Measurements from ENCODE around the gene ATP6AP1.
"Not testable (repeated sequence)": the region's sequence is repeated elsewhere in the genome, so short reads cannot be mapped to it uniquely, and the experiment has no call there.

The ATP6AP1 gene

DNA sequence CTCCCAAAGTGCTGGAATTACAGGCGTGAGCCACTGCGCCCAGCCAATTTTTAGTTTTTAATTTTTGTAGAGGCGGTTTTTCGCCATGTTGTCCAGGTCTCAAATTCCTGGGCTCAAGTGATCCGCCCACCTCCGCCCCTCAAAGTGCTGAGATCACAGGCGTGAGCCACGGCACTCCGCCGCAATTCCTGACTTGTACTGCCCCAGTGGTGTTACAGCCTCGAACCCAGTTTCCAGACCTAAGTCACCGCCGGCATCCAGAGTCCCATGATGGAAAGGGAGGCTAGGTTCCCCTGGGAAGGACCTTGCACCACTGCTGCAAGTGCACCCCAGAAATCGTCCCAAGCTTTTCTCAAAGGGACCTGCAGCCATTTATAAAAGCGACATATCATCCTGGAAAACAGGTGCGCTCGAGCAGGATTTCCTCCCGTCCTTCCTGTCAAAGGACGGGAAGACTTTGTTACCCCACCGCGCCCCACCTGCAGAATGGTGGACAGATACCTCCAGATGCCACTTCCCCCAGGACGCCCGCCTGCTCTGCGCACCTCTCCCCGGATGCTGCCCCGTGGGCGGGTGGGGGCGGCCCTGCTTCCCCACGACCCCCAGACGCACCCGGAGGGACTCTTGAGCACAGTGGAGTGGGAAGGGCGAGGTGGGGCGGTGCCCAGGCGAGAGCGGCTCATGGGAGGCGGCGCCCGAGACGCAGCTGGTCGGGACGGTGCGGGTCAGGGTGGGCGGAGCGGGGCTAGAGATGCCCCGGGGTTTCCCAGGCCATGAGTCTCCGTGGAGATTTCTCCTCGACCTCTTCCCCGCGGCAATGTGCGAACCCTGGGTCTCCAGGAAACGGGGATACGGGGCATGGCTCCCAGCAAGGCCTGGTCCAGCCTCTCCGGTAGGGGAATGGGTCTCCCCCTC lies 31.2 kb upstream of the ATP6AP1 start:
- TF ChIP-seq ZNF274 (IDR thresholded peaks at IDR 0.05; ENCODE audit: low read depth, low read length): no peak
- H3K4me3 ChIP-seq (ENCODE audit: low read length): peak overlapping the region; percentile 62; the same call in 1 of the 2 replicates

DNA sequence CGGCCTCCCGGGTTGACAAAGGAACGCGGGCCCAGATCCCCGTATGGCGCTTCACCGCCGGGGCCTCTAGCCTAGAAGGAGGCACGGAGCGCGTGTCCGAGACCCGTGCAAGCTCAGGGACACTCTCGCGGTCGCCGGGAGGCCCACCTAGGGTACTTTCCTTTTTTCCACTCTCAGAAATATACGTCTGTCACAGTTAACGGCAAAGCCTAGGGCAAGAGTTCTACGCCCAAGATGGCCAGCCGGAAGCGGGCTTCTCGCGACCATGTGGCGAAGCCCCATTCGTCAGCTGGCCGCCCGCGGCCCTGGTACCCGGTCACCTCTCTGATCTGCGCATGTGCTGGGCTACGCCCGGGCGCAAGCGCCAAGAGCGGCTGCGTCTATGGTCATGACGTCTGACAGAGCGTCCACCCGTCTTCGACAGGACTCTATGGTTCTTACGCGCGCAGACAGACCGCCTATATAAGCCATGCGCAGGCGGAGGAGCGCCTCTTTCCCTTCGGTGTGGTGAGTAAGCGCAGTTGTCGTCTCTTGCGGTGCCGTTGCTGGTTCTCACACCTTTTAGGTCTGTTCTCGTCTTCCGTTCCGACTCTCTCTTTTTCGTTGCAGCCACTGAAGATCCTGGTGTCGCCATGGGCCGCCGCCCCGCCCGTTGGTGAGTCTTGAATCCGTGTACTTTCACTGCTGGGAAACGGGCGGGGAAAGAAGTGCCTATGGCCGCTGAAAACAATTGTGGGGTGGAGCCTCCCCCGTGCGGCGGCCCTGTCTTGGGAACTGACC lies 30.4 kb upstream of the ATP6AP1 start, which contains the start of gene RPL10:
Gene RPL10, plus strand, starts transcription at position 490 of the 780 bp plus-strand sequence. Its CDS starts 143 bp downstream, at position 633.
- peak within 1 kb of the TSS; percentile 73 for H3K4me3 ChIP-seq (ENCODE audit: low read length)
- TF ChIP-seq ZNF274 (IDR thresholded peaks at IDR 0.05; ENCODE audit: low read depth, low read length): no peak

DNA sequence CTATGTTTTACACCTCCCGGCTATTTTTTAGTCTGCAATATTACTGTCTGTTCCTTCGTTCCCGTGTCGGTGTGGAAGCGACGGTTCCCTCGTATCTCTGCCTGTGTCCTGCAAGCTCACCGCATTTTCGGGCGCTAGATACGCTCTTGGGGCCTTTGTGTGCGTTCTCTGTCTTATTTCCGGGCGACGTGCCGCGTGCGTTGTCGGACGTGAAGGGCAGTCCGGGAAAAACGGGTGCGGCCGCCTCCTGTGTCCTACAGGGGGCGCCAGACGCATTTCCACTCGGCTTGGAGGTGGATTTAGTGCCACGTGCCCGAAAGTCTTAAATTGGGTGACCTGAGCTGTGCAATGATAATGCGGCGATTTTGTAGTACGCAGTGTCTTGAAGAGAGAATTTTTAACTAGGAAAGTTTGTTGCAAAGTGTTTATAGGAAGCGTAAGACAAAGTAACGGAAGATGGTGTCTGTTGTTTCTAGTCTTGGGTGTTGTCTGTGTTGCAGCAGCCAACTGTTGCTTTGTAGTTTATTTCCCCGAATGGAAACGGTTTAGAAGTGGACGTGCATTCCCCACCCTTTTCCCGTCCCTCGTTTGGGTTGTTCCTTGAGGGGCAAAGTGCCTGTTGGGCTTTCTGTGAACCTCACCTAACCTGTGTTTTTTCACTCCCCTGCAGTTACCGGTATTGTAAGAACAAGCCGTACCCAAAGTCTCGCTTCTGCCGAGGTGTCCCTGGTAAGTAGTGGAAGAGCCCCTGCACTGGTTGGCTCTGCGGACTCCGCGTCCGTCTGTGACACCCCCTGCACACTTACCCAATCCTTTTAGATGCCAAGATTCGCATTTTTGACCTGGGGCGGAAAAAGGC lies 29.6 kb upstream of the ATP6AP1 start:
- H3K4me3 ChIP-seq (ENCODE audit: low read length): peak overlapping the region; percentile 73
- no peak for TF ChIP-seq ZNF274 (IDR thresholded peaks at IDR 0.05; ENCODE audit: low read depth, low read length)

DNA sequence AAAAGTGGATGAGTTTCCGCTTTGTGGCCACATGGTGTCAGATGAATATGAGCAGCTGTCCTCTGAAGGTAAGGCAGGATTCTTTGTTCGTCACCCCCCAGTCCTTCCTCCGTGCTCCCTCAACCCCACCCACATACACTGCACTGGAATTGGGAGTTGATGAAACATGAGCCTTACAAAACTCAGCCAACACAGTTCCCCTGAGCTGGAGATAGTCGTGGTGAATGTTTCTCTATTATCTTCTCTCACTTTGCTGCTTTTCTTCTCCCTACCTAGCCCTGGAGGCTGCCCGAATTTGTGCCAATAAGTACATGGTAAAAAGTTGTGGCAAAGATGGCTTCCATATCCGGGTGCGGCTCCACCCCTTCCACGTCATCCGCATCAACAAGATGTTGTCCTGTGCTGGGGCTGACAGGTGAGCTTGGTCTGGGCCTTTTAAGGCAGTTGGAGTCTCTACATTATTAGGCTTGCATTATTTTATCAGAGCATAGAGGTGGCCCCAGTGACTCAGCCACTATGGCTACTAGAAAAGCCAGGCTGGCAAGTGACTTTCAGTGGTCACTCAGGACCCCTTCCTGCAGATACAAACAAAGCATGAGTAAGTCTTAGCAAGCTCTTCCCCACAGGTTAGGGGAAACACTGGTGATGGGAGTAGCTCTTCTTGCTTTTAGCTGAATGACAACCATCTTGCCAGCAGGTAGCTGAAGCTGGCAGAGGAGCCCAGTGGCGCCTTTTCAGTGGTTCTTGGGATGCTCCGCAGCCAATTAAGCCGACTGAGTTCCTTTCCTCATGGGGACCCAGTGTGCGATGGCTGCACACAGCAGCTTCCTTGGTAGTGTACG lies 28.7 kb upstream of the ATP6AP1 start:
- H3K4me3 ChIP-seq (ENCODE audit: low read length): peak overlapping the region; percentile 73

DNA sequence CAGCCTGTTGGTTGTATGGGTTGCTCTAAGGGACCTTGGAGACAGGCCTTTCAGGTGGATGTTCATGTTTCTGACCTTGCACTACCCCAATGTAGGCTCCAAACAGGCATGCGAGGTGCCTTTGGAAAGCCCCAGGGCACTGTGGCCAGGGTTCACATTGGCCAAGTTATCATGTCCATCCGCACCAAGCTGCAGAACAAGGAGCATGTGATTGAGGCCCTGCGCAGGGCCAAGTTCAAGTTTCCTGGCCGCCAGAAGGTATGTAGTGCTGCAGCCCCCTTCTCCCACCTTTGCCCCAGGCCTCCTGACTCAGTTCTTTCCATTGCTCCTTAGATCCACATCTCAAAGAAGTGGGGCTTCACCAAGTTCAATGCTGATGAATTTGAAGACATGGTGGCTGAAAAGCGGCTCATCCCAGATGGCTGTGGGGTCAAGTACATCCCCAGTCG lies 28.1 kb upstream of the ATP6AP1 start:
- H3K4me3 ChIP-seq (ENCODE audit: low read length): not testable (repeated sequence)

More for the DNA sequence above, 28.7 kb upstream of the ATP6AP1 start:
- TF ChIP-seq ZNF274 (IDR thresholded peaks at IDR 0.05; ENCODE audit: low read depth, low read length): no peak

DNA sequence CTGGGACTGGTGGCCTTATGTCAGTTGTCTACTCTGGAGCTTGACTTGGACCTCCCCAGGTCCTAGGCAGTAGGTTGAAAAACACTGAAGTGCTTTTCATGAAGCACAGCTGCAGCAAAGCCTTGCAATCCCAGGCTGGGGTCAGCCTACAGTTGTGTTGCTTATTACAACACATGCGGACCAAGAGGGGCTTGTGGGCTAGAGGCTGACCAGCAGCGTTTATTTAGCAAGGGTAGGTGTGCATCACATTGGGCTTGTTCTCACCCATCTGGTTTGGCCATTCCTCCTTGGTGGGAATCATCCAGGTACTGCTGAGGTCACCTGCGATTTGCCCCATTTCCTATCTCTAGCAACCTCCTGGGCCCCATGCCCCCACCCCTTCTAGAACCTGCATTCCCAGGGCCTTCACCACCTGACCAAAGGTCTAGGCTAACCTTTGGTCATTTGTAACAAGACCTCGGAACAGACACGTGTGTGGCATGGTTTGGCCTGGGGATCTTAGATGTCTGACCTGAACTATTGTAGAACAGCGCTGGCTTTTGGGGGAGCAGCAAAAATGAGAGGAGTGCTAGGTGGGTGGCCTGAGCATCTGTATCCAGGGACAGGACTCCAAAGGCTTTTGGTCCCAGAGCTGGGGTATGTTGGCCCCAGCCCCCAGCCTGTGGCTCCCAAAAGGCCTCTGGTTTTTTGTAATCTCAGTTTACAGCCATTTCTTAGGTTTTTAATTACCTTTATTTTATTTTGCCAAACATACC lies 27.3 kb upstream of the ATP6AP1 start:
- no peak overlapping the region for H3K4me3 ChIP-seq (ENCODE audit: low read length)
- TF ChIP-seq ZNF274 (IDR thresholded peaks at IDR 0.05; ENCODE audit: low read depth, low read length): no peak

DNA sequence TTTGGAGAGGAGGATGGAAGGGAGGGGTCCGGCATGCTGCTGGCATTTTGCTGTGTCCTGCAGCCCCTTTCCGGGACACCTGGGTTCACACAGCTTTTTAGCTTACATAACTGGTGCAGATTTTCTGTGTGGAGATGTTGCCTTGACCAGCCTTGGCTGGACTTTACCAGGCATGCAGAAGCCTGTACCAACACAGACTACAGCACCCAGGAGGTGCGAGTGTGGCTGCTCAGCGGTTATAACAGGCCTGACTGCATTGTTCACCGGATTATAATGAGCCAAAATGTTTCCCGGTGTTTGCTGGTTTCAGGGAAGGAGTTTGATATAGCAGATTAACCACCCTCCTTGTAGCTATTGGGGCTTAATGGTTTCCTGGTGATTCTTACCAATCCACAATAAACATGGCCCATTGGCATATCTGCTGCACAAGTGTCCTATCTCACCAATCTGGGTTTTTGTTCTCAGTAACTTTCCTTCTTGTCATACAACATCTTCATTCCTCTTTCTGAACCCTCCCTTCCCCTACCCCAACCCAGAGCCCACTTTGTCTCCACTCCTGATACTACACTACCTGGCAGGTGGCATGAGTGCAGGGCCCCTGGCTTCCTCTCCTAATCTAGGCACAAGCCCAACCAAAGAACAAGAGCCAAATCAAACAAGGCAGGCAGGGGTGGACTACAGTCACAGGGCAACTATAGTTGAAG lies 26.4 kb upstream of the ATP6AP1 start:
- TF ChIP-seq ZNF274 (IDR thresholded peaks at IDR 0.05; ENCODE audit: low read depth, low read length): no peak

DNA sequence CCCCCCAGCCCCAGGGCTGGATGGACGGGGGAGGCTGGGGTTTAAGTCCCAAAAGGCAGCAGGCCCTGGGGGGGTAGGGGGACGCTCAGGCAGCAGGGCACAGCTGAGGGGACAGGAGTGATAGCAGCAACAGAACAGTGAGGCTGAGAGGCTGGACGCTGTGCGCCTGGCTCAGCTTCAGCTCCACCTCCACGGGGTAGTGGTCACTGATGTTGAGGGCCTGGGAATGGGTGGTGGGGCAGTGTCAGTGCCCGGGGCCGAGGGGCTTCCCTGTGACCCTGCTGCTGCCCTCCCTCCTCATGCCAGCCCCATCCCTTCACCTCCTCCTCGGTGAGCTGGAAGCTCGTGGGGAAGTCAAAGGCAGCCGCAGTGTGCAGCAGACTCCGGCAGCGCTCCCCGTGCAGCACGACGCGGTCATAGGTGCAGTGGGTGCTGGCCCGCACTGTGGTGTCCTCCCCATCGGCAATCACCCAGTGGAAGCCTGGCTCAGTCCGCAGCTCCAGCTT lies 25.8 kb upstream of the ATP6AP1 start:
- no peak for TF ChIP-seq ZNF274 (IDR thresholded peaks at IDR 0.05; ENCODE audit: low read depth, low read length)
- no peak overlapping the region for H3K4me3 ChIP-seq (ENCODE audit: low read length)

More for the DNA sequence above, 26.4 kb upstream of the ATP6AP1 start:
- H3K4me3 ChIP-seq (ENCODE audit: low read length): no peak overlapping the region

DNA sequence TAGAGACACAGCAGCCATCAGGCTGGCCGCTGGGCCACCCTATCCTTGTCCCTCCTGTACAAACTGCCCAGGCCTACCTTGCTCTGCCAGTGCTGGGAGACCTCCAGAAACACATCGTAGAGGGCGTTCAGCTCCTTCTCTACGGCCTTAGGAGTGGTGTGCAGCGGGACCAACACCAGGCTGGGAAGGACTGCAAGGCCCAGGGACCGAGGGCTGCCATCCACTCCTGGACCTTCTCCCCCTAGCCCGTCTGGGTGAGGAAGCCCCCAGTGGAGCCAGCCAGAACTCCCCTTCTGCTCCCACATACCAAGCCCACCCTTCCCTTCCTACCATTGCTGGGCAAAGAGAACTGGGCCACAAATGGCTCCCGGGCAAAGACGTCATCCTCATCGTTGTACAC lies 25.3 kb upstream of the ATP6AP1 start:
- TF ChIP-seq ZNF274 (IDR thresholded peaks at IDR 0.05; ENCODE audit: low read depth, low read length): no peak
- H3K4me3 ChIP-seq (ENCODE audit: low read length): no peak overlapping the region

DNA sequence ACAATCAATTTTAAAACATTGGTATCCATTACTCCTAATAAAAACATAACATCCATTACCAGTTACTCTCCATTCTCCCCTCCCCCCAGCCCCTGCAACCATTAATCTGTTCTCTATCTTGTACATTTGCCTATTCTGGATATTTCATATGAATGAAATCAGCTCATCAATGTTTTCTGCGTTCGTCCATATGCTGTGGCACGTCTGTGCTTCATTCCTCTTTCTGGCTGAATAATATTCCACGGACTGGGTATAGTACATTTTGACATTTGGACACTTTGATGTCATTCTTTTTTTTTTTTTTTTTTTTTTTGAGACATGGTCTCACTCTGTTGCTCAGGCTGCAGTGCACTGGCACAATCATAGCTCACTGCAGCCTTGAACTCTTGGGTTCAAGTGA lies 24.6 kb upstream of the ATP6AP1 start:
- TF ChIP-seq ZNF274 (IDR thresholded peaks at IDR 0.05; ENCODE audit: low read depth, low read length): no peak
- H3K4me3 ChIP-seq (ENCODE audit: low read length): no peak overlapping the region

DNA sequence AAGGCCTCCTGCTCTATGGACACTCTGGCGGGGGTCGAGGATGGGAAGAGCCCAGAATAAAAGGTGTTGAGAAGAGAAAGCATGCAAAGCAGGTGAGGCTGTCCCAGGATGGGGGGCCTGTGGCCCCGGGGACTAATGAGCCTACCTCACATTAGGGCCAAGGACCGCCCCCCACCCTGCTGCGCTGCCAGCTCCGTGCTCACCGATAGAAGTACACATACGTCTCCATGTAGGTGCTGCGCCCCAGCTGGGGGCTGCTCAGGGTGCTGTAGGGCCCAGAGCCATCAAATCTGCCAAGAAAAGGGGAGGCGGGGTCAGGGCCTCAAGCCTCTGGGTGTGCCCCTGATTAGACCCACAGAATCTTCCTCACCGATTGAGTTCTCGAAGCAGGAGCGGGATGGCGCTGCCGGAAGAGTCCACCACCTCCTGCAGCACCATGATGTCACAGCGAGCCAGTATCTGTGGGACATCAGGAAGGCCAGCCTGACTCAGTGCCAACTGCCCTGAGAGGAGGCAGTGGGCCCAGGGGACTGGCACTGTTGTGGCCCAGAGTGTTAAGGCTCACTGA lies 23.8 kb upstream of the ATP6AP1 start:
- TF ChIP-seq ZNF274 (IDR thresholded peaks at IDR 0.05; ENCODE audit: low read depth, low read length): no peak
- H3K4me3 ChIP-seq (ENCODE audit: low read length): no peak overlapping the region
